ENCODE data around the gene ROBO4.

DNA sequence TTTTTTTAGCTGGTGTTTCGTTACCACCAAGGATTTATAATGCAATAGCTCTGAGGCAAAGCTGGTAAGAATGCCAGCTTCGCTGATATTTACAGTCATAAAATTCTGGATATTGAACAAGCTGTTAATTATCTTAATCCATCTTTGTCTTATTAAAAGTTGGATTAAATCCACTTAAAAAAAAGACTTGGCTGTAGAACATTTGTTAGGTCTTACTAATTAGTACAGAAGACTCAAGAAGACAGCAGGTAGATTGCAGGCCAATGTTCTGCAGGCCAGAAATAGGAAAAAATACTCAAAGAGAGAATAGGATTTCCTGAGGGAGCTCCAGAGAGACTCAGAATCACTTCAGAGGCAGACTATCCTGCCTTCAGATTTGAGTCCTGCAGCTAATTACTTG, 7.5 kb downstream of the ROBO4 start:
- TF ChIP-seq, protein P1, sequence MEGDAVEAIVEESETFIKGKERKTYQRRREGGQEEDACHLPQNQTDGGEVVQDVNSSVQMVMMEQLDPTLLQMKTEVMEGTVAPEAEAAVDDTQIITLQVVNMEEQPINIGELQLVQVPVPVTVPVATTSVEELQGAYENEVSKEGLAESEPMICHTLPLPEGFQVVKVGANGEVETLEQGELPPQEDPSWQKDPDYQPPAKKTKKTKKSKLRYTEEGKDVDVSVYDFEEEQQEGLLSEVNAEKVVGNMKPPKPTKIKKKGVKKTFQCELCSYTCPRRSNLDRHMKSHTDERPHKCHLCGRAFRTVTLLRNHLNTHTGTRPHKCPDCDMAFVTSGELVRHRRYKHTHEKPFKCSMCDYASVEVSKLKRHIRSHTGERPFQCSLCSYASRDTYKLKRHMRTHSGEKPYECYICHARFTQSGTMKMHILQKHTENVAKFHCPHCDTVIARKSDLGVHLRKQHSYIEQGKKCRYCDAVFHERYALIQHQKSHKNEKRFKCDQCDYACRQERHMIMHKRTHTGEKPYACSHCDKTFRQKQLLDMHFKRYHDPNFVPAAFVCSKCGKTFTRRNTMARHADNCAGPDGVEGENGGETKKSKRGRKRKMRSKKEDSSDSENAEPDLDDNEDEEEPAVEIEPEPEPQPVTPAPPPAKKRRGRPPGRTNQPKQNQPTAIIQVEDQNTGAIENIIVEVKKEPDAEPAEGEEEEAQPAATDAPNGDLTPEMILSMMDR (IDR thresholded peaks at IDR 0.05): no peak
- TF ChIP-seq POLR2A (IDR thresholded peaks at IDR 0.05): no peak

Data from Peyer's patch (tissue), 4 donors.